ENCODE data around the gene NCOR2. TPM values are rescaled to one million over a fixed set of nuclear protein-coding genes. Genes with fewer than 3 reads are reported as not detected.

The NCOR2 gene
- total and polyA plus RNA-seq, 10 of the 15 experiments (the other 5 are each of a cell fraction or from before 2014, with no cell fraction given) = 0.43 to 179 (median 14.9) TPM

DNA sequence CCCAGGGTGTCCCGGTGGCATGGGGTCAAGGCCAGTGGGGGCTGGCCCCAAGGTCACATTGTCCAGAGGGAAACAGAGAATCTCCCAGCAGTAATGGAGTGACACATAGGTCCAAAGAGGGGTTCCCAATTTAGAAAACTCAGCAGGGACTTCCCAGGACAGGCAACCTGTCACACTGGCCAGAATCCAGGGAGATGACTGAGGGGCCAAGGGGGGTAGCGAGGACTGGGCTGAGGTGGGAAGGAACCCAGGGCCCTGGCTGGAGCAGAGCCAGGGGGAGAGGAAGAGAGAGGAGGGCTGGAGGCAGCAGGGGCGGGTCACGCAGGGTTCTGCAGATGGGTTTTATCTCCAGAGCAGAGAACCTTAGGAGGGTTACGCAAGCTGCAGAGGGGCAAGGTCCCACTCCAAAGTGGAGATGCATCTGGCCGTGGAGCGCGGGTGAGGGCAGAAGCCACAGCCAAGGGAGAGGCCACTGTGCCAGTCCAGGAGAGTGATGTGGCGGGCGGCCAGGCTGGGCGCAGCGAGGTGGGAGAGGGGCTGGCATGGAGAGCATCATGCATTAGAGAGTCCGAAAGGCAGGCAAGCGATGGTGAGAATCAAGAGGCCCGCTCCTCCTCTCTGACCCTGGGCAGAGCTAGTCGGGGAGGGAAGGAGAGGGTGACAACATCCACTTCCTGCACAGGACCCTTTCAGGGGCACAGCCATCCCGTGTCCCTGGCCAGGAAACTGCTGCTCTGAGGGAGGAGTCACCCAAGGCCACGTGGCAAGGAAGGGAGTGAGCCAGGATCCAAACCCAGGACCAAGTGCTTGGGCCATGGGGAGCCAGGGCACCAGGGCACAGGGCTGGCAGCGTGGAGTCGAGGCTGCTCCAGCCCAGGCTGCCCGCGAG, 29.0 kb downstream of the NCOR2 start:
- RAD21 ChIA-PET (ENCODE audit: unreplicated experiment) = interaction anchor here (1.4 kb wide), 1 partner anchor 28 kb away, joined by 6 read pairs; the partner anchor contains the start of gene NCOR2
- peaks cover 72% of the 10 kb centered on the region for H3K79me2 ChIP-seq (ENCODE audit: control insufficient read depth, insufficient read depth, low read length)
- BruUV-seq (replicated peaks) = no TSS peak
- no peak for FAIRE-seq
- ATAC-seq = no peak
- peaks cover 4 to 12% of the 10 kb centered on the region in 2 experiments; a peak in 3 of 4 replicates for H3K36me3 ChIP-seq (ENCODE audit: control insufficient read depth in 2 of 2, insufficient read depth in 2 of 2, low read length in 1 of 2)
- POLR2A ChIA-PET = no interaction called here
- intact Hi-C loops (cut with micrococcal nuclease; ENCODE audit: unreplicated experiment) = no loop called here
- no peak for DNase-seq (ENCODE audit: low read depth, low spot score)
- H3K27me3 ChIP-seq (replicated peaks in 1 of 2; ENCODE audit: control insufficient read depth in 2 of 2, insufficient read depth in 2 of 2, low read length in 1 of 2) = no peaks in the 10 kb centered on the region
- SMC1A ChIA-PET (ENCODE audit: uncharacterized antibody, unreplicated experiment) = interaction anchor here (1.0 to 1.9 kb wide), 2 partner anchors 7 to 8 kb away, joined by 3 to 5 read pairs; no protein-coding TSS in a partner anchor
- H3K9me3 ChIP-seq (replicated peaks; ENCODE audit: control insufficient read depth, insufficient read depth, low read length) = no peaks in the 10 kb centered on the region
- 86% methylated on average over 22 of the region's 22 CpGs for WGBS (ENCODE audit: insufficient coverage, insufficient replicate concordance, low lambda C conversion rate, missing lambda C conversion rate)
- CTCF ChIA-PET = no interaction called here
- H3K27ac ChIP-seq (ENCODE audit: control insufficient read depth, insufficient read depth) = no peak overlapping the region
- H3K4me3 ChIP-seq = no peak overlapping the region
- peaks cover 16% of the 10 kb centered on the region for H3K4me1 ChIP-seq (ENCODE audit: control insufficient read depth, insufficient read depth, low read length)
- H2AFZ ChIP-seq (ENCODE audit: control insufficient read depth, low read depth, low read length) = no peak overlapping the region
- peaks cover 9% of the 10 kb centered on the region for H4K20me1 ChIP-seq (ENCODE audit: control insufficient read depth, insufficient read depth)
- H3K9ac ChIP-seq (ENCODE audit: control insufficient read depth, insufficient read depth, low read length) = no peak overlapping the region
- no peak overlapping the region for H3K4me2 ChIP-seq (ENCODE audit: control insufficient read depth, insufficient read depth)
- in situ Hi-C loops (cut with MboI) = no loop called here
- no peak for TF ChIP-seq ZNF274 (IDR thresholded peaks at IDR 0.05; ENCODE audit: insufficient read depth, insufficient read length)

DNA sequence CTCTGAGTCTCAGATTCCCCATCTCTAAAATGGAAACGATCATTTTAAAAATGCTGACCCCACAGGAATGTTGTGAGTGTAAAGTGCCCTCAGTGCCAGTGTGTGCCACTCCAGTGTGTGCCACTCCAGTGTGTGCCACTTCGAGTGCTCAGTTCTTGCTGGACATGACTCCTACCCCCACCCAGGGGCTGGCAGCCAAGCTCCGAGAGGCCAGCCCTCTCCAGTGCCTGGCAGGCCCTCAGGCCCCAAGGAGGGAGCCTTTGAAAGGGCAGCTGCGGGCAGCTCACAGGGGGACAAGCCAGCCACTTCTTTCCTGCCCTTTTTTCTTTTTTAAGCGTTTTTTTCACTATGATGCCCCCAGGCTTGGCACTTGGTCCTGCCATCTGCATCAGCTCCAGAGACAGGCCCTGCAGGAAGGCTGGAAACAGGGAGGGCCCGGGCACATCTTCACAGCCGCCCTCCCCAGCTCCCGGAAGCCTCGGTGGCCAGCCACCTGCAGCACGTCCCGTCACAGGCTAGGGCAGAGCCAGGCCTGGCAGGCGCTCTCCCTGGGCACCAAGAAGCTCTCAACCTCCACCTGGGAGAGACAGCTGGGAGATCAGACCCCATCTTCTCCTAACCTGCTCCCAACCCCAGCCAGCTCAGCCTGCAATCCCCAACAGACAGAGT, 29.8 kb downstream of the NCOR2 start:
- FAIRE-seq = no peak
- Histone ChIP-seq H3K27ac (ENCODE audit: control insufficient read depth, insufficient read depth) (no peak overlapping the region), H3K9me3 (replicated peaks; ENCODE audit: control insufficient read depth, insufficient read depth, low read length) (no peaks in the 10 kb centered on the region), H3K9ac (ENCODE audit: control insufficient read depth, insufficient read depth, low read length) (no peak overlapping the region), H3K4me1 (ENCODE audit: control insufficient read depth, insufficient read depth, low read length) (peaks cover 10% of the 10 kb centered on the region), H4K20me1 (ENCODE audit: control insufficient read depth, insufficient read depth) (peaks cover 9% of the 10 kb centered on the region), H3K36me3 (ENCODE audit: control insufficient read depth in 2 of 2, insufficient read depth in 2 of 2, low read length in 1 of 2) (peaks cover 4 to 14% of the 10 kb centered on the region in 2 experiments; a peak in 3 of 4 replicates), H3K4me2 (ENCODE audit: control insufficient read depth, insufficient read depth) (no peak overlapping the region), H3K27me3 (replicated peaks in 1 of 2; ENCODE audit: control insufficient read depth in 2 of 2, insufficient read depth in 2 of 2, low read length in 1 of 2) (no peaks in the 10 kb centered on the region), H3K79me2 (ENCODE audit: control insufficient read depth, insufficient read depth, low read length) (peaks cover 67% of the 10 kb centered on the region), H2AFZ (ENCODE audit: control insufficient read depth, low read depth, low read length) (no peak overlapping the region), H3K4me3 (no peak overlapping the region)
- ChIA-PET CTCF (no interaction called here), SMC1A (ENCODE audit: uncharacterized antibody, unreplicated experiment) (interaction anchor here (1.9 kb wide), 1 partner anchor 8 kb away, joined by 5 read pairs; no protein-coding TSS in a partner anchor), POLR2A (no interaction called here), RAD21 (ENCODE audit: unreplicated experiment) (interaction anchor here (1.4 kb wide), 1 partner anchor 29 kb away, joined by 6 read pairs; the partner anchor contains the start of gene NCOR2)
- no peak for DNase-seq (ENCODE audit: low read depth, low spot score)
- intact Hi-C loops (cut with micrococcal nuclease; ENCODE audit: unreplicated experiment) (no loop called here), in situ Hi-C loops (cut with MboI) (no loop called here)
- WGBS (ENCODE audit: insufficient coverage, insufficient replicate concordance, low lambda C conversion rate, missing lambda C conversion rate) = 72% methylated on average over 9 of the region's 12 CpGs
- no TSS peak for BruUV-seq (replicated peaks)
- no peak for ATAC-seq
- TF ChIP-seq RBBP5 (conservative IDR thresholded peaks at IDR 0.05) (no peak), EZH2 (IDR thresholded peaks at IDR 0.05; ENCODE audit: borderline replicate concordance, control insufficient read depth, low read depth, low read length) (no peak), EP300 (IDR thresholded peaks at IDR 0.05; ENCODE audit: borderline replicate concordance in 1 of 2, control insufficient read depth in 1 of 2, low read depth in 2 of 2, low read length in 2 of 2) (no peak), ZNF622 (IDR thresholded peaks at IDR 0.05) (no peak), MYB (IDR thresholded peaks at IDR 0.05; ENCODE audit: borderline replicate concordance, low read depth, low read length) (no peak), BACH1 (IDR thresholded peaks at IDR 0.05; ENCODE audit: borderline replicate concordance) (no peak), TCF12 (IDR thresholded peaks at IDR 0.05; ENCODE audit: low read depth, low read length) (no peak), JUND (IDR thresholded peaks at IDR 0.05; ENCODE audit: low read depth, low read length) (no peak), NFYA (IDR thresholded peaks at IDR 0.05; ENCODE audit: borderline replicate concordance, low read depth, low read length) (no peak), TAF1 (IDR thresholded peaks at IDR 0.05; ENCODE audit: borderline replicate concordance, low read depth, low read length) (no peak), NBN (IDR thresholded peaks at IDR 0.05) (no peak), SRF (IDR thresholded peaks at IDR 0.05; ENCODE audit: low read depth in 2 of 2, low read length in 2 of 2) (no peak), JUNB (IDR thresholded peaks at IDR 0.05) (no peak)
- TF ChIP-seq, protein P1, sequence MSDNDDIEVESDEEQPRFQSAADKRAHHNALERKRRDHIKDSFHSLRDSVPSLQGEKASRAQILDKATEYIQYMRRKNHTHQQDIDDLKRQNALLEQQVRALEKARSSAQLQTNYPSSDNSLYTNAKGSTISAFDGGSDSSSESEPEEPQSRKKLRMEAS (IDR thresholded peaks at IDR 0.05; ENCODE audit: low read depth, low read length) = no peak
